ENCODE measurements around the gene FETUB.

The FETUB gene

DNA sequence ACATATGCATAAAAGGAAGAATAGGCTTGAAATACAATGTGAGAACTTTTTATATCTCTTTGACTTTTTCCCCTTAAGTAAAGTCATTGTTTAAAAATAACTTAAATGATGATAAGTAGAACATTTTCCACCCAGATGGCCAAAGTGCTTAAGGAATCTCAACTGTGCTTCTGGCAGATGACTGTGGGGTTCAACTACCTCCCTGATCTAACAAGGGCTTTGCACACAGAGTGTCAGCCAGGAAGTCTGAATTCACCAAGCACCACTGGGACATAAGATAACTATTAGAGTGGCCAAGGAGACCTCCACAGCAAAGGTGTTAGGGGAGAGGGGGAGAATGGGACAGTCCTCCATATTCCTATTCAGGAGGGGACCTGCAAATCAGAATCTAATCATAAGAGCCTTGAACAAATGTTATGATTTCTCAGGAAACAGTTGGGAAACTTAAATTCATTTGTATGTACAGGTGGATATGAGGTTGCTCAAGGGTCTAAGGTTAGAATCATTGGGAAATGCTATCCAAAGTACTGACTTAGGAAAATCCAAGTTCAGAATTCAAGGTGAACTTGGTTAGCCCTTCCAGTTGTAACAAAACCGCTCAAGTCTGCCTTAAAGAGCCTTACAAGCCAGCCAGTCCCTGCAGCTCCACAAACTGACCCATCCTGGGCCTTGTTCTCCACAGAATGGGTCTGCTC, at the start of gene FETUB:
Gene FETUB (plus strand): TSS at position 622 of the 695 bp plus-strand sequence. CDS start 62 bp downstream, at position 684.
- in situ Hi-C loops (cut with MboI; ENCODE audit: low sequenced_read_pairs), result no loop called here

DNA sequence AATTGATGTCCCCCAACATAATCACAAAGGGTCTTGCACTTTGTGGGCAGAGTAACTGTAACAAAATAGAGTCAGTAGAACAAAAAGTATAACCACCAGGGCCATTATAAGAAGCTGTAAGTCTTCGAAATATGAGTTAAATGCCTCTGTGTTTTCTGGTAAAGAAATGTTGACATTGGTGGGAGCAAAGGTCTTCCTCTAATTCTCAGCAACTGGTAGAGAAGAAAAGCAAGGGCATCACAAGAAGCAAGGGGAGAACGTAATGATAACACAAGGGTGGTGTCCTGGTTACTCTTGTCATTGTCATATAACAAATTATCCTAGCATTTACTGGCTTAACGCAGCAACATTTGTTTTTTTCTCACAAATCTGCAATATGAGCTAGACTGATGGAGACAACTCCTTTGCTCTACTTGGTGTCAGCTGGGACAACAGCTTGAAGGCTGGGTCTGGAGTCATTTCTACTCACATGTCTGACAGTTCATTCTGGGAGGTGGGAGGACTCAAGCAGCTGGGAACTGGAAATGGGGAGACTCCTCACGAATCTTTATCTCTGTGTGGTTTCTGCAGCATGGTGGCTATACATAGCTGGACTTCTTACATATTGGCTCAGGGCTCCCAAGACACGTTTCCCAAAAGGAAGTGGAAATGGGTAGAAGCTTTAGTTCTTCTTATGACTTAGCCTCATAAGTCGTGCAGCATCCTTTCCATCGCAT, 49.5 kb upstream of the FETUB start:
- in situ Hi-C loops (cut with MboI; ENCODE audit: low sequenced_read_pairs), result no loop called here

DNA sequence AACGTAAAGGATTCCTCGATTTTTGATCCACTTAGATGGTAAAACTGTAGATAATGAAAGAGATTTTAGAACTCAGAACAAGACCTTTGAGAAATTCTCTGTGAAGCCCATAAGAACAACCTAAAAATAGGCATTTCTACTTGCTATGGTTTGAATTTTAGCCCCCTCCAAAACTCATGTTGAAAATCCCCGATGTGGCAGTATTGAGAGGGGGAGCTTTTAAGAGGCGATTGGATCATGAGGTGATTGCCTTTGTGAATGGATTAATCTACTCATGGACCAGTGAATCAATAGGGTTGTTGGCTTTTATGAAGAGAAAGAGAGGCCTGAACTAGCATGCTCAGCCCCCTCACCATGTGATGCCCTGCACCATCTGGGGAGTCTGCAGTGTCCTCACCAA, 47.5 kb upstream of the FETUB start:
- in situ Hi-C loops (cut with MboI; ENCODE audit: low sequenced_read_pairs), result no loop called here

- in situ Hi-C loops (cut with MboI; ENCODE audit: low sequenced_read_pairs), result no loop called here
Measured at GRCh38 chr3:186593862-186594261, 46.3 kb upstream of the FETUB start.

GRCh38 chr3:186594591-186595113, 45.5 kb upstream of the FETUB start:
- in situ Hi-C loops (cut with MboI; ENCODE audit: low sequenced_read_pairs), result no loop called here

DNA sequence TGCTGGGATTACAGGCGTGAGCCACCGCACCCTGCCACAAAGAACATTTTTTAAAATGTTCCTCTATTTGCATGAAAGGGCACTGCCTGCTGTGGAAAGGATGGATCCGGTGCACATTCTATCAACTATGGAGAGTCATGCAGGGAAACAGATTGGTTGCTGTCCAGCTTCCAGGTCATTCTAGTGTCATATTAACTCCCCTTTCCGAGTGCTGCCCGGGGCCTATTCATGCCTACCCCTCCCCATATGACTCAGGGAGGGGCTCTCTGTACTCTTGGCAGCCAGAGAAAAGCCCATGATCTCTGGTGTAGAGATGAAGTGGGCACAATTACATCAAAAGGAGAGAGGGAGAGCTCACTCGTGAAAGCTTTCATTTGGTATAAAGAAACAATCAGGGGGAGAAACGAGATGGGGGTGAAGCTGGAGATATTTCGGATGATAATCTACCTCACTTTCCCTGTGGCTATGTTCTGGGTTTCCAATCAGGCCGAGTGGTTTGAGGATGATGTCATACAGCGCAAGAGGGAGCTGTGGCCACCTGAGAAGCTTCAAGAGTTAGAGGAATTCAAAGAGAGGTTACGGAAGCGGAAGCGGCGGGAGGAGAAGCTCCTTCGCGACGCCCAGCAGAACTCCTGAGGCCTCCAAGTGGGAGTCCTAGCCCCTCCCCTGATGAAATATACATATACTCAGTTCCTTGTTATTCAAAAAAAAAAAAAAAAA, 43.5 kb upstream of the FETUB start:
- in situ Hi-C loops (cut with MboI; ENCODE audit: low sequenced_read_pairs), result no loop called here

- in situ Hi-C loops (cut with MboI; ENCODE audit: low sequenced_read_pairs), result no loop called here
Measured at GRCh38 chr3:186598108-186598784, 42.0 kb upstream of the FETUB start.

DNA sequence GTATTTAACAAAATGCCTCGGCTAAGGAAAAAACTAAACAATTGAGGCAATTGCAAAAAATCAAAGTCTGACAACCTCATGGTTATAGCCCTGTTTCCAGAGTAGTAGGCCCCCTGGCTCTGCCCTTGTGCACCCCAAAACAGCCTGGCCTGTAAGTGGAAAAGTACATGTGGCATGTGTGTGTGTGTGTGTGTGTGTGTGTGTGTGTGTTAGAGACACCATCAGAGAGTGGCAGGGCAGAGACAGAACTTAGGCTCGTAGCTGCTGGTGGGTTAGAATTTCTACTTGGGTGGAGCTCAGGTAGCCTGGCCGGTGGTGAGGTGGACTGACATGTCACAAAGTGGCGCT, 41.4 kb upstream of the FETUB start:
- in situ Hi-C loops (cut with MboI; ENCODE audit: low sequenced_read_pairs), result no loop called here

DNA sequence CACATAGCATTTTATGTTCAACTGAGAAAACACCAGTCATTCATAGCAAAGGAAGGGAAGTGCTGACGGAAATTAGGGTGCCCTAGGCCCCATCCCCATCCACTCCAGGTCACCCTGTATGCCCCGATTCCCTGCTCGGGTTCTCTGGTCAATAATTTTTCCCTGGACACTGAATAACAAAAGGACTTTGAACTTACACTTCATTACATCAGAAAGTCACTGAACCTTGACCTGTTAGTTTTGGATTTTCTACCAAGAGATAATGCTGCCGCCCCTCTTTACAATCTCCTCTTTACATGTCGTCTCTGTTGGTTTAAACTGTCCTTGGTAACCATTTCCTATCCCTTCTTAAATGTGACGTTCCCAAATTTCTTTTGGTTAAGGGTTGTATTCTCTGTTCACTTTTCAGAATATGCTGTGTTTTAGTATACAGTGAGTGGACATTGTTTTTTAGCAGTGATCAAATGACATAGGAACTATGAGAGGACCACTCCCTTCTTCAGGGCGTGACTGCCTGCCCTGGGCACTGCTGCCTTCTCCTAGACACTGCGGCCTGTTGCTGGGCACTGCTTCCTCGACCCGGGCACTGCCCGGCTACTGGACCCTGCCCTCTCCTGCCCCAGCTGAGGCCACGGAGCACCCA, 40.9 kb upstream of the FETUB start:
- in situ Hi-C loops (cut with MboI; ENCODE audit: low sequenced_read_pairs), result no loop called here

GRCh38 chr3:186599785-186600166, 40.4 kb upstream of the FETUB start:
- in situ Hi-C loops (cut with MboI; ENCODE audit: low sequenced_read_pairs), result no loop called here

DNA sequence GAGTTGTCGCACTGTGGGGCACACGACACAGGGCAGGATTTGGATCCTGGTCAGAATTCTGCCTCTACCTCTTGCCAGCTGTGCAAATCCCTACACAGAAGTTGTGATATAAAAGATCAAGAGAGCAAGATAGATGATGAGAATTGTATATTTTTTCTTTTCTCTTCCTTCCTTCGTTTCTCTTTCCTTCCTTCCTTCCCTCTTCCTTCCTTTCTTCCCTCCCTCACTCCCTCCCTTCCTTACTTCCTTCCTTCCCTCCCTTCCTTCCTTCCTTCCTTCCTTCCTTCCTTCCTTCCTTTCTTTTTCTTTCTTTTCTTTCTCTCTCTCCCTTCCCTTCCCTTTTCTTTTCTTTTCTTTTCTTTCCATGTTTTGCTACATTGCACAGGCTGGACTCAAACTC, 39.3 kb upstream of the FETUB start:
- in situ Hi-C loops (cut with MboI; ENCODE audit: low sequenced_read_pairs), result no loop called here

- in situ Hi-C loops (cut with MboI; ENCODE audit: low sequenced_read_pairs), result no loop called here
Measured at GRCh38 chr3:186603159-186603558, 37.0 kb upstream of the FETUB start.

- in situ Hi-C loops (cut with MboI; ENCODE audit: low sequenced_read_pairs), result no loop called here
Measured at GRCh38 chr3:186605078-186605477, 35.1 kb upstream of the FETUB start.

DNA sequence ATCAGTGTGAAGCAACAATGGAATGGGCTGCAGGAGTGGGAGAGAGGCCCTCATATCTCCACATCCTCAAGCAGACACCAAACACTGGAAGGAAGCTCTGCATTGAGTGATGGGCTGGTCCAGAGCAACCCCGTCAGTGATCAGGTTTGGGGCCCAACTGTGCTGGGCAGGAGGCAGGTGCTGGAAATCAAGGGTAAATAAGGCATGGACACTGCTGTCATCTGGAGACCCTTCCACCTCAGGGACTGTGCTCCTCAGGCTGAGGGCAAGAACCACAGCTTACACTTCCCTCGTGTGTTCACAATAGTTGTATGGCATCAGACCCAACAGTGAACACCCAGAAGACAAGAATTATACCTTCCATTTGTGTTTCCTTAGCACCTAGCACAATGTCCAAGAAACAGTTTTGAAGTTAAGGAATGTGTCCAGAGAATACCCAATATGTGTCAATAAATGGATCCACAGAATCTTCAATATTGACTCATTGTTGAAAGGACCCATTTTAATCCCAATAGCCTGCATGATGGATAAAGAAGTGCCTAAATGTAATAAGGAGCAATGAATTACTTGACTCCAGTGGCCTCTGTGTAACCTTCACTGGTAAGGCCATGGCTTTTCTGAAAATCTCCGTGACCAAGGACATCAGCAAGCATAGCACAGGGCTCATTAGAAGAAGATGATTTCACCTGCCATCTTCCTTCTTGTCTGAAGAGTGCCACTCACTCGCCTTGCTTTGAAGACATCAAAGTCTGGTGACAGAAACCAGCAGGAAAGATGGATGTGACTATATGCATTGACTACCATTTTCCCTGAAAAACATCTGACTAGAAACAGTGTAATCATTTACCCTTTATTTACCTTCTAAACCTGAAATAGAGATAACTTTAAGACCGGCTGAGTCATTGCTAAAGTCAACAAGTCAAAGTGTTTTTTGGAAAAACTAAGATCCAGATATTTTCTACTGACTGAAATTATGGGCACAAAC, 34.3 kb upstream of the FETUB start:
- in situ Hi-C loops (cut with MboI; ENCODE audit: low sequenced_read_pairs), result no loop called here

GRCh38 chr3:186608624-186609215, 31.5 kb upstream of the FETUB start:
- in situ Hi-C loops (cut with MboI; ENCODE audit: low sequenced_read_pairs), result no loop called here

GRCh38 chr3:186609247-186609868, 30.8 kb upstream of the FETUB start:
- in situ Hi-C loops (cut with MboI; ENCODE audit: low sequenced_read_pairs), result no loop called here

GRCh38 chr3:186612065-186612464, 28.1 kb upstream of the FETUB start:
- in situ Hi-C loops (cut with MboI; ENCODE audit: low sequenced_read_pairs), result no loop called here

DNA sequence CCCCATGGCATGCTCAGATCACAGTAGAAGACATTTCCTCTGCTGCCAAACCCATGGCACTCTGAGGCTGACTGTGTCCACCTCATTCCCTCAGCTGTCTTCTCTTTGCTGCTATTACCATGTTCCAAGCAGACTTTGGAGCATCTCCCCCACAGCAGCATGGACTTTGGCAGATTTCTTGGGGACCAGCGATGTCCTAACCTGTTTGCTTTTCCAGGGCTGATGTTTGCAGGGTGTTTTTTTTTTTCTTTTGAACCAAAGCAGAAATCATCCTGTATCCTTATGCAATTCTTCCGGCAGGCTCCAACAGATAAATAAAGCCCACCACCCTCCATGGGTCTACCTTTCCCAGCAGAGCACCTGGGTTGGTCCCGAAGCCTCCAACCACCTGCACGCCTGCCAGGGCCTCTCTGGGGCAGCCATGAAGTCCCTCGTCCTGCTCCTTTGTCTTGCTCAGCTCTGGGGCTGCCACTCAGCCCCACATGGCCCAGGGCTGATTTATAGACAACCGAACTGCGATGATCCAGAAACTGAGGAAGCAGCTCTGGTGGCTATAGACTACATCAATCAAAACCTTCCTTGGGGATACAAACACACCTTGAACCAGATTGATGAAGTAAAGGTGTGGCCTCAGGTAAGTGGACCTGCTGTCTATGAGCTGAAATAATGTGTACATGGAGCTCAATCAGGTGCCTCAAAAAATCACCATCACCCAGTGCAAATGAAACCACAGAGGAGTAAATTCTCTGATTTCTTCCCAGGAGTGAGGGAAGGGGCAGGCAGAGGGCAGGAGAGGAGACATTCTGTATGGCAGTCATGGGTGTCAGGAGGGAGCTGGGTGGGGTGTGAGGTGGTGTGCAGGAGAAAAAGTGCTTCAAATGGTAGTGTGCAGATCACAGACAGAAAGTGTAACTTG, 27.2 kb upstream of the FETUB start, which contains the start of gene AHSG:
Gene AHSG (plus strand): TSS at position 340 of the 916 bp plus-strand sequence. CDS start 82 bp downstream, at position 422.
- in situ Hi-C loops (cut with MboI; ENCODE audit: low sequenced_read_pairs), result no loop called here
